PC-9 (cell line): ENCODE results near the gene ADGRB3. TPM values are rescaled to one million over a fixed set of nuclear protein-coding genes. Genes with fewer than 3 reads are reported as not detected.

ENCODE experiments used
- BruUV-seq: library from RNA; stranded (reverse); fragments of 400-500 nt; replicated peaks from 2 replicates; lab custom pipeline; 2021; lab: Mats Ljungman, UMichigan
- CTCF ChIA-PET: fragments of 300-600 bp; sonication (Branson Sonifier 250); formaldehyde crosslinking; loops from one replicate; lab custom pipeline; 2022; ENCODE audit warnings: antibody characterized with exemption; lab: Charles Lee
- POLR2A ChIA-PET: fragments of 300-600 bp; sonication (Branson Sonifier 250); formaldehyde crosslinking; loops from one replicate; lab custom pipeline; 2022; ENCODE audit warnings: antibody characterized with exemption; ENCODE audit not compliant: unreplicated experiment; lab: Charles Lee
- DNase-seq, 2 experiments: peaks; one replicate each; pipeline versions ENCODE4 v3.0.0 to v3.0.0-alpha.2; 2015 to 2022; ENCODE audit warnings: mixed read lengths in 1 of 2
- H2AFZ ChIP-seq: fragments of 200-600 bp; sonication (generic); 2 replicates; pipeline ENCODE4 v1.8.1; 2017; ENCODE audit warnings: antibody characterized with exemption
- H3F3A ChIP-seq: fragments of 200-600 bp; sonication (generic); 2 replicates; pipeline ENCODE4 v1.8.1; 2017; ENCODE audit warnings: antibody characterized with exemption, mild to moderate bottlenecking, low read depth; ENCODE audit not compliant: insufficient read depth
- H3K27ac ChIP-seq: fragments of 200-600 bp; sonication (generic); 2 replicates; pipeline ENCODE4 v1.6.1; 2016; ENCODE audit warnings: mixed run types
- H3K27me3 ChIP-seq: fragments of 200-600 bp; sonication (generic); 2 replicates; pipeline ENCODE4 v1.6.1; 2016; ENCODE audit warnings: low read depth, mixed run types; ENCODE audit not compliant: insufficient read depth
- H3K36me3 ChIP-seq: fragments of 200-600 bp; sonication (generic); 2 replicates; pipeline ENCODE4 v1.6.1; 2016; ENCODE audit warnings: low read depth, mixed run types
- H3K4me1 ChIP-seq: fragments of 200-600 bp; sonication (generic); replicated peaks from 2 replicates; pipeline ENCODE4 v1.6.1; 2016; ENCODE audit warnings: mixed run types; ENCODE audit not compliant: insufficient read depth
- H3K4me2 ChIP-seq: fragments of 200-600 bp; sonication (generic); 2 replicates; pipeline ENCODE4 v1.6.1; 2017; ENCODE audit warnings: mixed run types
- H3K4me3 ChIP-seq: fragments of 200-600 bp; sonication (generic); 2 replicates; pipeline ENCODE4 v1.6.1; 2016; ENCODE audit warnings: mixed run types
- H3K79me2 ChIP-seq: fragments of 200-600 bp; sonication (generic); 2 replicates; pipeline ENCODE4 v1.6.1; 2017; ENCODE audit warnings: low read depth, mixed run types
- H3K9me2 ChIP-seq: fragments of 200-600 bp; sonication (generic); 2 replicates; pipeline ENCODE4 v1.8.1; 2017; ENCODE audit warnings: mild to moderate bottlenecking; ENCODE audit not compliant: insufficient read depth
- H3K9me3 ChIP-seq: fragments of 200-600 bp; sonication (generic); 2 replicates; pipeline ENCODE4 v1.8.1; 2016; ENCODE audit warnings: low read depth; ENCODE audit not compliant: insufficient read depth
- H4K20me1 ChIP-seq: fragments of 200-600 bp; sonication (generic); 2 replicates; pipeline ENCODE4 v1.8.1; 2017; ENCODE audit not compliant: insufficient read depth
- CTCF ChIP-seq: fragments of 200-600 bp; sonication (generic); conservative IDR thresholded peaks from 2 replicates; pipeline ENCODE4 v1.6.1; 2017; ENCODE audit warnings: mixed run types, antibody characterized with exemption, mild to moderate bottlenecking, moderate library complexity
- EZH2 ChIP-seq: fragments of 200-600 bp; sonication (generic); IDR thresholded peaks from 2 replicates; pipeline ENCODE4 v1.8.0; 2017; ENCODE audit warnings: antibody characterized with exemption, low read depth
- intact Hi-C: fragments of 100-400 bp; cut with micrococcal nuclease; formaldehyde crosslinking; loops from one replicate; pipeline ENCODE4 v1.10.0; 2022; ENCODE audit not compliant: unreplicated experiment
- total RNA-seq: library from RNA; stranded (reverse); gene quantifications from 2 replicates; pipeline ENCODE4 v1.2.3, GENCODE V29; 2021

ADGRB3 gene
- total RNA-seq, 1 experiment from 2014 or later = not detected

GRCh38 chr6:69005199-69005598 lies 370.1 kb downstream of the ADGRB3 start:
- Histone ChIP-seq H3K27me3 (no peaks in the 10 kb centered on the region), H3K36me3 (no peaks in the 10 kb centered on the region), H4K20me1 (no peaks in the 10 kb centered on the region; the same call in 1 of the 2 replicates), H3K9me3 (no peaks in the 10 kb centered on the region), H3K27ac (no peak overlapping the region), H3K9me2 (no peaks in the 10 kb centered on the region), H3K4me3 (no peak overlapping the region), H2AFZ (no peak overlapping the region), H3F3A (no peaks in the 10 kb centered on the region), H3K4me1 (no peaks in the 10 kb centered on the region), H3K79me2 (no peaks in the 10 kb centered on the region), H3K4me2 (no peak overlapping the region)
- ChIA-PET CTCF (no interaction called here), POLR2A (no interaction called here)
- DNase-seq = no peak
- intact Hi-C loops = no loop called here
- no TSS peak for BruUV-seq
- TF ChIP-seq CTCF = no peak
- TF ChIP-seq EZH2 = no peak

GRCh38 chr6:69007781-69008180 lies 372.7 kb downstream of the ADGRB3 start:
- ChIA-PET POLR2A (no interaction called here), CTCF (no interaction called here)
- Histone ChIP-seq H2AFZ (no peak overlapping the region), H3K79me2 (no peaks in the 10 kb centered on the region), H3K4me1 (no peaks in the 10 kb centered on the region), H3F3A (no peaks in the 10 kb centered on the region), H3K27me3 (no peaks in the 10 kb centered on the region), H3K4me2 (no peak overlapping the region), H3K9me2 (no peaks in the 10 kb centered on the region), H3K4me3 (no peak overlapping the region), H3K36me3 (no peaks in the 10 kb centered on the region), H4K20me1 (no peaks in the 10 kb centered on the region; the same call in 1 of the 2 replicates), H3K9me3 (no peaks in the 10 kb centered on the region; the same call in 1 of the 2 replicates), H3K27ac (no peak overlapping the region)
- no peak for TF ChIP-seq CTCF
- TF ChIP-seq EZH2 = no peak
- BruUV-seq = no TSS peak
- intact Hi-C loops = no loop called here
- no peak for DNase-seq

GRCh38 chr6:69012211-69012610 lies 377.1 kb downstream of the ADGRB3 start:
- Histone ChIP-seq H3K27me3 (no peaks in the 10 kb centered on the region), H3K9me2 (no peaks in the 10 kb centered on the region), H3K4me2 (no peak overlapping the region), H3K36me3 (no peaks in the 10 kb centered on the region), H2AFZ (no peak overlapping the region), H3K4me1 (no peaks in the 10 kb centered on the region), H4K20me1 (no peaks in the 10 kb centered on the region), H3K9me3 (no peaks in the 10 kb centered on the region; the same call in 1 of the 2 replicates), H3F3A (no peaks in the 10 kb centered on the region), H3K27ac (no peak overlapping the region), H3K79me2 (no peaks in the 10 kb centered on the region), H3K4me3 (no peak overlapping the region)
- POLR2A ChIA-PET = no interaction called here
- intact Hi-C loops = no loop called here
- CTCF ChIA-PET = no interaction called here
- DNase-seq = no peak
- BruUV-seq = no TSS peak
- TF ChIP-seq EZH2 (no peak), CTCF (no peak)
